HCT116 (cell line): ENCODE results near the gene CGNL1. TPM values are rescaled to one million over a fixed set of nuclear protein-coding genes. Genes with fewer than 3 reads are reported as not detected.

Experiments
- ATAC-seq: fragments of 200-7000 bp; cut with Tn5 transposase; 2 replicates; pipeline ENCODE4 v1.9.1; 2020; ENCODE audit warnings: mild to moderate bottlenecking, moderate library complexity
- BruUV-seq: library from RNA; stranded (reverse); fragments of 400-500 nt; replicated peaks from 2 replicates; lab custom pipeline; 2021; lab: Mats Ljungman, UMichigan
- CTCF ChIA-PET: fragments of 300-600 bp; sonication (Branson Sonifier 250); formaldehyde crosslinking; loops from one replicate; lab custom pipeline; 2021; ENCODE audit warnings: antibody characterized with exemption; lab: Charles Lee
- POLR2A ChIA-PET: fragments of 300-600, 350-600 bp; sonication (Branson Sonifier 250); formaldehyde crosslinking; loops from one replicate; lab custom pipeline; 2021; ENCODE audit warnings: antibody characterized with exemption; lab: Charles Lee
- RAD21 ChIA-PET, 2 experiments: fragments of 300-600 bp; sonication (Branson Sonifier 250); formaldehyde crosslinking; loops; one replicate each; lab custom pipeline; 2023; ENCODE audit warnings: low total read pairs in 2 of 2; ENCODE audit not compliant: uncharacterized antibody in 2 of 2, unreplicated experiment in 2 of 2, low non-redundant PET in 1 of 2; lab: Charles Lee
- DNase-seq: peaks from one replicate; pipeline ENCODE4 v3.0.0-alpha.2; 2010; ENCODE audit warnings: low read depth, low spot score
- H2AFZ ChIP-seq: fragments of 200-600 bp; shearing (Covaris generic), sonication (generic); 2 replicates; pipeline ENCODE4 v1.6.1; 2017; ENCODE audit warnings: low read depth, mixed run types, mixed read lengths, antibody characterized with exemption, low read length; ENCODE audit not compliant: poor library complexity, severe bottlenecking
- H3K27ac ChIP-seq: 2 replicates; pipeline ENCODE4 v1.5.1; 2012; ENCODE audit warnings: low read depth, low read length
- H3K27me3 ChIP-seq: fragments of 200-600 bp; sonication (generic); 2 replicates; pipeline ENCODE4 v1.6.1; 2016; ENCODE audit warnings: mixed run types, low read length, mixed read lengths; ENCODE audit not compliant: insufficient read depth
- H3K36me3 ChIP-seq, 2 experiments: fragments of 200-500 bp in 1 of 2; fragments of 200-600 bp in 1 of 2; sonication (Bioruptor generic) in 1 of 2; sonication (generic) in 1 of 2; 2 replicates each; pipeline versions ENCODE4 v1.5.1 to v1.6.1; 2014 to 2016; ENCODE audit warnings: low read length in 2 of 2, inconsistent platforms in 1 of 2, mixed read lengths in 1 of 2, mixed run types in 1 of 2; ENCODE audit not compliant: insufficient read depth in 2 of 2, control insufficient read depth in 1 of 2
- H3K4me1 ChIP-seq, 2 experiments: fragments of 200-600 bp in 1 of 2; sonication (generic) in 1 of 2; 2 replicates each; pipeline versions ENCODE4 v1.5.1 to v1.6.1; 2012 to 2017; ENCODE audit warnings: low read length in 2 of 2, inconsistent platforms in 1 of 2, mild to moderate bottlenecking in 1 of 2, mixed read lengths in 1 of 2, mixed run types in 1 of 2, moderate library complexity in 1 of 2; ENCODE audit not compliant: insufficient read depth in 2 of 2, control insufficient read depth in 1 of 2
- H3K4me2 ChIP-seq: fragments of 200-600 bp; sonication (generic); 2 replicates; pipeline ENCODE4 v1.6.1; 2017; ENCODE audit warnings: mixed run types, low read length, mixed read lengths
- H3K4me3 ChIP-seq, 2 experiments: fragments of 200-600 bp in 1 of 2; sonication (generic) in 1 of 2; replicated peaks in 1 of 2; 2 replicates each; pipeline ENCODE4 v1.5.1; 2011 to 2016; ENCODE audit warnings: low read length in 2 of 2, control low read depth in 1 of 2, low read depth in 1 of 2, mild to moderate bottlenecking in 1 of 2, mixed read lengths in 1 of 2, mixed run types in 1 of 2
- H3K79me2 ChIP-seq: fragments of 200-600 bp; sonication (generic); 2 replicates; pipeline ENCODE4 v1.6.1; 2017; ENCODE audit warnings: mild to moderate bottlenecking, mixed run types, low read length, moderate library complexity, mixed read lengths; ENCODE audit not compliant: insufficient read depth
- H3K9ac ChIP-seq: fragments of 200-600 bp; sonication (generic); 2 replicates; pipeline ENCODE4 v1.6.1; 2016; ENCODE audit warnings: low read length, mixed read lengths
- H3K9me2 ChIP-seq: fragments of 200-600 bp; sonication (generic), shearing (Covaris generic); 2 replicates; pipeline ENCODE4 v1.6.1; 2017; ENCODE audit warnings: mixed run types, mild to moderate bottlenecking, moderate library complexity; ENCODE audit not compliant: insufficient read depth
- H3K9me3 ChIP-seq, 2 experiments: fragments of 200-500 bp in 1 of 2; fragments of 200-600 bp in 1 of 2; sonication (Bioruptor generic) in 1 of 2; sonication (generic) in 1 of 2; 2 replicates each; pipeline ENCODE4 v1.6.1; 2014 to 2017; ENCODE audit warnings: low read length in 2 of 2, mixed read lengths in 2 of 2, inconsistent platforms in 1 of 2, low read depth in 1 of 2, mild to moderate bottlenecking in 1 of 2, mixed run types in 1 of 2, moderate library complexity in 1 of 2; ENCODE audit not compliant: control insufficient read depth in 1 of 2, insufficient read depth in 1 of 2
- H4K20me1 ChIP-seq: fragments of 200-600 bp; sonication (generic), shearing (Covaris generic); 2 replicates; pipeline ENCODE4 v1.6.1; 2017; ENCODE audit warnings: mixed run types, mild to moderate bottlenecking, moderate library complexity; ENCODE audit not compliant: insufficient read depth
- CEBPB ChIP-seq: IDR thresholded peaks from 2 replicates; pipeline ENCODE4 v1.6.1; 2012; ENCODE audit warnings: low read depth
- CTCF ChIP-seq, 3 experiments: fragments of 200-600 bp in 1 of 3; sonication (generic) in 1 of 3; IDR thresholded peaks in 2 of 3; conservative IDR thresholded peaks in 1 of 3; 2 replicates each; pipeline ENCODE4 v1.5.1; 2012 to 2017; ENCODE audit warnings: low read depth in 2 of 3, low read length in 2 of 3, antibody characterized with exemption in 1 of 3, borderline replicate concordance in 1 of 3, control low read depth in 1 of 3, mild to moderate bottlenecking in 1 of 3, mixed read lengths in 1 of 3, mixed run types in 1 of 3, moderate library complexity in 1 of 3; ENCODE audit not compliant: insufficient read depth in 1 of 3
- ELF1 ChIP-seq: IDR thresholded peaks from 2 replicates; pipeline ENCODE4 v1.6.1; 2012; ENCODE audit warnings: low read depth, borderline replicate concordance
- EZH2 ChIP-seq: fragments of 200-600 bp; sonication (generic); IDR thresholded peaks from 2 replicates; pipeline ENCODE4 v1.6.1; 2017; ENCODE audit warnings: antibody characterized with exemption, mixed run types
- EZH2phosphoT487 ChIP-seq: fragments of 200-600 bp; IDR thresholded peaks from 2 replicates; pipeline ENCODE4 v1.6.1; 2018; ENCODE audit warnings: antibody characterized with exemption, borderline replicate concordance
- FOSL1 ChIP-seq: IDR thresholded peaks from 2 replicates; pipeline ENCODE4 v1.6.1; 2012; ENCODE audit warnings: low read depth
- MAX ChIP-seq: IDR thresholded peaks from 2 replicates; pipeline ENCODE4 v1.6.1; 2012
- POLR2A ChIP-seq: IDR thresholded peaks from 2 replicates; pipeline ENCODE4 v1.7.0; 2011; ENCODE audit warnings: borderline replicate concordance; ENCODE audit not compliant: insufficient read depth, insufficient read length; ENCODE audit errors: extremely low read depth
- POLR2AphosphoS5 ChIP-seq: IDR thresholded peaks from 2 replicates; pipeline ENCODE4 v1.6.1; 2011; ENCODE audit warnings: mild to moderate bottlenecking, low read depth, low read length, moderate library complexity
- RAD21 ChIP-seq: IDR thresholded peaks from 2 replicates; pipeline ENCODE4 v1.6.1; 2012; ENCODE audit warnings: low read depth, mild to moderate bottlenecking
- SIN3A ChIP-seq: IDR thresholded peaks from 2 replicates; pipeline ENCODE4 v1.6.1; 2012; ENCODE audit warnings: low read depth
- SRF ChIP-seq: IDR thresholded peaks from 2 replicates; pipeline ENCODE4 v1.6.1; 2012; ENCODE audit warnings: low read depth
- TCF7L2 ChIP-seq: IDR thresholded peaks from 2 replicates; pipeline ENCODE4 v1.7.0; 2011; ENCODE audit warnings: borderline replicate concordance, inconsistent platforms; ENCODE audit not compliant: insufficient read depth, insufficient read length; ENCODE audit errors: extremely low read depth
- ZBTB33 ChIP-seq: IDR thresholded peaks from 2 replicates; pipeline ENCODE4 v1.6.1; 2011; ENCODE audit warnings: mild to moderate bottlenecking, low read length, moderate library complexity; ENCODE audit not compliant: insufficient replicate concordance; ENCODE audit errors: extremely low read depth
- ZFX ChIP-seq: fragments of 450-650 bp; IDR thresholded peaks from 2 replicates; pipeline ENCODE4 v1.6.1; 2017
- ZNF274 ChIP-seq: fragments of 200-500 bp; sonication (Bioruptor generic); IDR thresholded peaks from 2 replicates; pipeline ENCODE4 v1.6.1; 2014; ENCODE audit warnings: mild to moderate bottlenecking, low read depth, low read length, inconsistent platforms
- intact Hi-C: fragments of 100-400 bp; cut with micrococcal nuclease; formaldehyde crosslinking; loops from 2 replicates; pipeline ENCODE4 v1.10.0; 2022
- total RNA-seq: library from RNA; stranded (reverse); gene quantifications from one replicate; pipeline ENCODE4 v1.2.1, GENCODE V29; 2021; ENCODE audit not compliant: unreplicated experiment

Gene CGNL1
- total RNA-seq, 1 experiment from 2014 or later, result 2.2 TPM

GRCh38 chr15:57436961-57437360 lies 60.7 kb downstream of the CGNL1 start:
- DNase-seq (no peak), ATAC-seq (no peak)
- Histone ChIP-seq H3K27ac (no peak overlapping the region), H3K27me3 (no peaks in the 10 kb centered on the region), H3K4me3 (no peak overlapping the region), H3K9me2 (no peaks in the 10 kb centered on the region), H3K4me1 (no peaks in the 10 kb centered on the region), H2AFZ (no peak overlapping the region), H3K4me2 (no peak overlapping the region), H3K79me2 (no peaks in the 10 kb centered on the region), H3K36me3 (no peaks in the 10 kb centered on the region), H4K20me1 (no peaks in the 10 kb centered on the region), H3K9ac (no peak overlapping the region), H3K9me3 (no peaks in the 10 kb centered on the region)
- BruUV-seq, result no TSS peak
- ChIA-PET POLR2A (interaction anchor here (1.8 kb wide), 1 partner anchor 8 kb away, joined by 4 read pairs; no protein-coding TSS in a partner anchor), RAD21 (no interaction called here), CTCF (no interaction called here)
- TF ChIP-seq SIN3A, result no peak
- no peak for TF ChIP-seq RAD21
- no peak for TF ChIP-seq ZNF274
- no peak for TF ChIP-seq ELF1
- TF ChIP-seq FOSL1, result no peak
- TF ChIP-seq SRF, result no peak
- TF ChIP-seq EZH2phosphoT487, result no peak
- no peak for TF ChIP-seq EZH2
- TF ChIP-seq MAX, result no peak
- TF ChIP-seq CEBPB, result no peak
- no peak for TF ChIP-seq POLR2A
- TF ChIP-seq POLR2AphosphoS5, result no peak
- intact Hi-C loops, result no loop called here

GRCh38 chr15:57437564-57437963 lies 61.3 kb downstream of the CGNL1 start:
- H4K20me1 ChIP-seq, result no peaks in the 10 kb centered on the region
- intact Hi-C loops, result no loop called here
- ATAC-seq (no peak), DNase-seq (no peak)
- no peaks in the 10 kb centered on the region for H3K4me1 ChIP-seq
- ChIA-PET RAD21 (no interaction called here), CTCF (interaction anchor here (0.7 kb wide), 1 partner anchor 47 kb away, joined by 4 read pairs; no protein-coding TSS in a partner anchor), POLR2A (no interaction called here)
- BruUV-seq, result no TSS peak
- H3K9me2 ChIP-seq, result no peaks in the 10 kb centered on the region
- no peaks in the 10 kb centered on the region for H3K27me3 ChIP-seq
- H3K4me2 ChIP-seq, result no peak overlapping the region
- no peak overlapping the region for H3K4me3 ChIP-seq
- H3K79me2 ChIP-seq, result no peaks in the 10 kb centered on the region
- H2AFZ ChIP-seq, result no peak overlapping the region
- no peaks in the 10 kb centered on the region for H3K9me3 ChIP-seq
- no peaks in the 10 kb centered on the region for H3K36me3 ChIP-seq
- TF ChIP-seq ZFX (no peak), CTCF (IDR thresholded peaks at IDR 0.05 in 2 of 3, conservative IDR thresholded peaks at IDR 0.05 in 1 of 3; ENCODE audit: borderline replicate concordance in 1 of 3, insufficient read depth in 1 of 3, low read depth in 2 of 3, low read length in 2 of 3) (no peak), ZBTB33 (no peak), ELF1 (no peak), TCF7L2 (no peak), ZNF274 (no peak)
- H3K27ac ChIP-seq, result no peak overlapping the region
- no peak overlapping the region for H3K9ac ChIP-seq
